GM19324 (cell line): ENCODE results near the gene POLR3A.
"Not testable (repeated sequence)": the region's sequence is repeated elsewhere in the genome, so short reads cannot be mapped to it uniquely, and the experiment has no call there.

Experiments used
- ATAC-seq: cut with Tn5 transposase; IDR thresholded peaks from one replicate; pipeline ENCODE4 v1.9.1; 2021; ENCODE audit warnings: mild to moderate bottlenecking, moderate library complexity; ENCODE audit not compliant: unreplicated experiment, low FRiP score

POLR3A gene

GRCh38 chr10:78029269-78030226 lies at the start of gene POLR3A:
POLR3A (minus strand) TSS chr10:78029515; CDS start chr10:78029407, 108 bp downstream.
- ATAC-seq = peak; percentile 62

DNA sequence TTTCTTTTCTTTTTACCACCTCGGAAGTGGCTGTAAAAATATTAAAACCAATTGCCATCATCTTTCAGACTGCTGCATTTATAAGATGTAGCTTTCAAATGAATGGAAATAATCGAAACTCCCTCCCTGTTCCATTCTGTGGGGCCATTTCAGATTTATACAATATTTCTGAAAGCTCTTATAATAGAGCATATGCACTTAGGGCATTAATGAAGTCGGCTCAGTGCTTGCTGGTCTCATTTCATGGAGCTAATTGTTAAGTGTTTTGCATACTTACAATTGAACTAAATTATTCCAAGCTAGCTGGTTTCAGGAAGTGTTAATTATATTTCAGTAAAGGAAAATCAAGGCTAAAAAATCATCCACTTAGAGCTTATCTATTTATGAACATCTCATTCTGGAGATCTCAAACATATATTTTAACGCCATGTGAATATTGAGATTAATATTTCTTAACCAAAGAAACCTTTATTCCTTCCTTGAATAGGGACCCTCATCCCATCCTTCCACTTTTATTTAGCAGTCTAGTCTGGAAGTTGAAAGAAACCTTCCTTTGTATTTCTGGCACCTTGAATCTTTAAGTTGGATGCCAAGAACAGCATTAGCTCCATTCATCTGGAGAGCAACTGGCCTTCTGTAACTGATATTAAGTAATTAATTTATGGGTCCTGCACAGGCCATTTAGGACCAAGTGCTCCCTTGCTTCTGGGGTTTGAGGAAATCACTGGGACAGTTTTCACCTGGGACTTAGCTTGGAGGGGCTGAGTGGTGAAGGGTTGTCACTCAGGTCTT lies 49.4 kb upstream of the POLR3A start:
- ATAC-seq = no peak

- ATAC-seq = not testable (repeated sequence)
Observed at GRCh38 chr10:78075806-78076205, 46.5 kb upstream of the POLR3A start.

DNA sequence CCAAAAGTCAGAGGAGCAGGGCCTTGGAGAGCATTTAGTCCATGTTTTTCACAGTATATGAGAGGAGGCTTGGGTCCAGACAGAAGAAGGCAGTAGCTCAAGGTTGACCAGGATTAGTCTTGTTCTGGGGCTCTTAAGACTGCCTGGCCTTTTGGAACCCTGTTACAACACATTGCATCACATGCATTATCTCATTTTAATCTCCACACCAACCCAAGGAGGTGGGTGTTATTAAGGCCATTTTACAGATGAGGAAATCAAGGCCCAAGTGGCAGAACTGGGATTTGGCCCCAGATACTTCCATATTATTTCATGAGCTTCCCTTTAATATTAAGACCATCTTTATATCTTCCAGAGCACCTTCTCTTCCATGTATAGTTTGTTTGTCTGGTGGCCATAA lies 43.2 kb upstream of the POLR3A start:
- no peak for ATAC-seq

- ATAC-seq = no peak
Observed at GRCh38 chr10:78071857-78072179, 42.5 kb upstream of the POLR3A start.

DNA sequence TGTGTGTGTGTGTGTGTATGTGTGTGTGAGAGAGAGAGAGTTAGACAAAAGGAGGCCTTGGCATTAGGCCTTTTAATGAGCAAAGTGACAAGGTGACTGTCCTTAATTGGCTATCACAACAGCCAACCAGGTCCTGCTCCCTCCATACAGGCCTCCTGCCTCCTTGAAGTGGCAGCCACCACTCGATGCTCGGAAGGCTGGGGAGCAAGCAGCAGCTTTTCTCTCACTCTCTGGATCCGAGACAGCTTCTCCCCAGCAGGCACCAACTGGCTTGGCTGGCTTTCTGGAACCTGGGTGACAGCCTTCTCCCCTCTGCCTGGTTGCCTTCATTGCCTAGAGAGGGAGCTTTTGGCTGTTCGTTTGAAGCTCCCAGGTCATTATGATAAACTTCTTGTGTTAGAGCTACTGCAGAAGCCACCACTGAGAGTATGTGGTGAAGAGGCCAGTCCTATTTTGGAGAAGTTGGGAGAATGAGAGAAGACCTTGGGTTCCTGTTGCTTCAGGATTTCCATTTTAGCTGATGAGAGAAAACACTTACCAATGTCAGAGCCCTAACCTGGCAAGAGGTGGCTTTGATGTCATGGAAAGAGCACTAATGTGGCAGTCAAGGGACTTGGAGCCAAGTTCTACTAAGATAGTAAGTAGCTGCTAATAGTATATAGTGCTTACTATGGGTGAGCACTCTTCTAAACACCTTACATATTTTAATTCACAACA lies 42.0 kb upstream of the POLR3A start:
- ATAC-seq = no peak

GRCh38 chr10:78070726-78071125 lies 41.4 kb upstream of the POLR3A start:
- no peak for ATAC-seq

DNA sequence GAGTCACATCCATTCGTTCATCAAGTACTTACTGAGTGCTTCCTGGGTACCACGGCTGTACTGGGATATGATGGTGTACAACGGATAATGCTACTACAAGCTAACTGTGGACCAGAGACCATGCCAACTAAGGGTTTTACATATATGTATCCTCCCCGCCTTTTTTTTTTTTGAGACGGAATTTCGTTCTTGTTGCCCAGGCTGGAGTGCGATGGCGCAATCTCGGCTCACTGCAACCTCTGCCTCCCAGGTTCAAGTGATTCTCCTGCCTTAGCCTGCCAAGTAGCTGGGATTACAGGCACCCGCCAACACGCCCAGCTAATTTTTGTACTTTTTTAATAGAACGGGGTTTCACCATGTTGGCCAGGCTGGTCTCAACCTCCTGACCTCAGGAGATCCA lies 40.7 kb upstream of the POLR3A start:
- not testable (repeated sequence) for ATAC-seq

GRCh38 chr10:78069151-78069550 lies 39.8 kb upstream of the POLR3A start:
- ATAC-seq = no peak

DNA sequence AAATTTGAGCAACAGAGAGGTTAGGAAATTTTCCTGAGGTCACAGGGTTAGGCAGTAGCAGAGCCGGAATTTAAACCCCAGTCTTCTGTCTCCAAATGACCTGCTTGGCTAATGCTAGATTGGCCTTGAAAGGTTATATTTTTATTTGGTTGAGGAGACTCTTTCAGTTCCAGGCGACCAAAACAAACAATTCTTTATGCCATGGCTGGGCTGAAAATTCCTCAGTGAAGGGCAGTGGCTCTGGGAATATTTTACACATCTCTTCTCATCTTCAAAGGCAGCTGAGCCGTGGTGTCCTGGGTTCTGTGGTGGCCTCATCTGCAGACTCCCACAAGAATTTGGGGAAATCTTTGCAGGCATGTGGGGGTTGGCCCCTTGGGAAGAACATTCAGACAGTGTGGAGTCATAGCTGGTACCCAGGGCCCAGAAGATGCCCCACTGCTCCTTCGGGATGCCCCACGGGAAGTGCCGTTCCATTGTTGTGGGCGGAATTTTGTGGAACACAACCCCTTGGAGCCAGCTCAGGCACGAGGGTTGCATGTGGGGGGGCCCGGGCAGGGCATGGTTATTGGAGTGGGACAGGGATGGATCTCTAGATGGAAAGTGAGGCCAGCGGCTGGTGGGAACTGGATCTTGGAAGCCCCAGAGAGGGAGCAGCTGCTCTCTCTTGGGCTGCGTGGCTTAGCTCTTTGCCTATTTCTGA lies 37.6 kb upstream of the POLR3A start:
- no peak for ATAC-seq

DNA sequence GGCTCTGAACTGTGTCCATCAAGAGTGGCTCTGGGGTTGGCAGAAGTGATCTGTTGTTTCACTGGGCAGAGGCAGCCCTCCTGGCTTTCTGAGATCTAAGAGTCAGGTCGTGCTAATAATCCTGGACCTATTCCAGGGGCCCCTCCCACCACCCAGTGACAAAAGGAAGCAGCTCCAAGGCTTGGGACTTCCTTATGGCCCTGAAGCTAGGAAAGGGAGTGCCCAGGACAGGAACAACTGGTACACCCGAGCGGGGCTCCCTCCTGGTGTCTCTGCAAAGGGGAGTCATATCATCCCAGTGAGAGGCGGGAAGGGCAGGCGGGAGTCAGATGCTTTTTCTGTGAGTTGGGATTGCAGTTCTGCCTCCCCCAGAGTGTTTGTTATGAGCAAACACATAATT lies 36.7 kb upstream of the POLR3A start:
- ATAC-seq = no peak

- no peak for ATAC-seq
Observed at GRCh38 chr10:78065611-78066010, 36.3 kb upstream of the POLR3A start.

DNA sequence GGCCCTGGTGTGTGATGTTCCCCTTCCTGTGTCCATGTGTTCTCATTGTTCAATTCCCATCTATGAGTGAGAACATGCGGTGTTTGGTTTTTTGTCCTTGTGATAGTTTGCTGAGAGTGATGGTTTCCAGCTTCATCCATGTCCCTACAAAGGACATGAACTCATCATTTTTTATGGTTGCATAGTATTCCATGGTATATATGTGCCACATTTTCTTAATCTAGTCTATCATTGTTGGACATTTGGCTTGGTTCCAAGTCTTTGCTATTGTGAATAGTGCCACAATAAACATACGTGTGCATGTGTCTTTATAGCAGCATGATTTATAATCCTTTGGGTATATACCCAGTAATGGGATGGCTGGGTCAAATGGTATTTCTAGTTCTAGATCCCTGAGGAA lies 35.6 kb upstream of the POLR3A start:
- ATAC-seq = not testable (repeated sequence)

- no peak for ATAC-seq
Observed at GRCh38 chr10:78063236-78063635, 33.9 kb upstream of the POLR3A start.

DNA sequence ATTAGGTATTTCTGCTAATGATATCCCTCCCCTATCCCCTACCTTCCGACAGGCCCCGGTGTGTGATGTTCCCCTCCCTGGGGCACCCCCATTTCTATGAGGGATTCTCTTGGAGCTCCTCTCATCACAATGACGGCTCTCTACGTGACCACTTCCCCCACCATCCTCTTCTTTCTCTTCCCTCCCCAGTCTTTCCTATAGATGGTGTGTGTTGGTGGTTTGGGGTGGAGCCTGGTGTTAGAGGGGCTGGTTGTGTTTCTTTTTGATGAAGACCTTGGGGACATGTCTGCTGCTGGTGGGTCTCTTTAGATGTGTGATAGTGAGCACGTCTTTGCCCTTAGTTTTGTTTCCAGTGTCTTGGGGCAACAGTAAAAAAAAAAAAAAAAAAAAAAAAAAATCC lies 33.0 kb upstream of the POLR3A start:
- ATAC-seq = no peak

DNA sequence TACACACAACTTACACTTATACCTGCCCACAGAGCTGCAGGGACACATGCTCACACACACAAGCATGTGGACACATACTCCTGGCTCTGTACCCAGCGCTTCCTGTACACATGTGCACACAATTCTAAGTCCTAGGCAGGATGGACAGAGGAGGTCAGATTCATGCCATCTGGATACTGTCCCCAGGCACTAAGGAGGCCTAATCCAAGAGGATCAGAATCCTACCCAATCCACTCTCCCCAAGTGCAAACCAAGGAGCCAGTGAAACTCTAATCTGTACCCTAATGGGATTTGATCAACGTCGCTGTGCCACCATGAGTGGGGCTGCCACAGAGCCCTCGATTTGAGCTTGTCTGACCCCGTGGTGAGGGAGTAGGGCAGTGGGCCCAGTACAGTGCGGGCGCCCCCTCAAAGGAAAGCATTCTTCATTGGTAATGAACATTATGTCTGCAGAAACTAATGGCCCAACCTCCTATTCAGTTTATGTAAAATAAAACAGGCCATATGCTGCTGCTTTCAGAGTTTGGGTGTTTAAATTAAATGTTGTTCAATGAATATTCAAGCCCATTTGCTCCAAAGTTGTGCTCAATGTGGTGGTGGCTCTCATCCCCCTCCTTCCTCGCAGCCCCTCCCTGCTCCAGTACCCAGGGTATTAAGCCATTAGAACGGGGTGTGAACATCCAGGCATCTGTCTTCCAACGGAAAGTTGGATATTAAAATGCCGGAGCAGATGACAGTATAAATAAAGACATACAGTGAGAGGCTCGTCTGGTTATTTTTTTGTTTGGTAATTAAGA lies 30.8 kb upstream of the POLR3A start:
- no peak for ATAC-seq

- ATAC-seq = no peak
Observed at GRCh38 chr10:78058562-78058961, 29.2 kb upstream of the POLR3A start.

- no peak for ATAC-seq
Observed at GRCh38 chr10:78053211-78053868, 24.0 kb upstream of the POLR3A start.

GRCh38 chr10:78049851-78050250 lies 20.5 kb upstream of the POLR3A start:
- ATAC-seq = no peak
